ENCODE measurements around the gene SERP2. TPM values are rescaled to one million over a fixed set of nuclear protein-coding genes. Genes with fewer than 3 reads are reported as not detected.
A peak's percentile ranks its signal among the peaks of the same experiment; 100 is the strongest.

Gene SERP2
- total RNA-seq, 1 experiment from 2014 or later, result not detected

- Histone ChIP-seq H3K9me3 (ENCODE audit: control insufficient read depth in 1 of 2, insufficient read depth in 1 of 2, low read depth in 1 of 2, low read length in 2 of 2) (no peaks in the 10 kb centered on the region), H3K36me3 (ENCODE audit: control insufficient read depth in 1 of 2, insufficient read depth in 2 of 2, low read length in 2 of 2) (no peaks in the 10 kb centered on the region), H3K27ac (ENCODE audit: low read depth, low read length) (no peak overlapping the region), H3K4me3 (replicated peaks in 1 of 2; ENCODE audit: low read depth in 1 of 2, low read length in 2 of 2) (no peak overlapping the region), H3K9ac (ENCODE audit: low read length) (no peak overlapping the region), H3K4me1 (ENCODE audit: control insufficient read depth in 1 of 2, insufficient read depth in 2 of 2, low read length in 2 of 2) (peaks cover 0 to 13% of the 10 kb centered on the region in 2 experiments; a peak in 2 of 4 replicates), H3K79me2 (ENCODE audit: insufficient read depth, low read length) (no peaks in the 10 kb centered on the region), H2AFZ (ENCODE audit: low read depth, low read length, poor library complexity, severe bottlenecking) (peak overlapping the region; percentile 50), H3K4me2 (ENCODE audit: low read length) (no peak overlapping the region), H3K27me3 (ENCODE audit: insufficient read depth, low read length) (no peaks in the 10 kb centered on the region), H3K9me2 (ENCODE audit: insufficient read depth) (no peaks in the 10 kb centered on the region), H4K20me1 (ENCODE audit: insufficient read depth) (no peaks in the 10 kb centered on the region)
- no peak for ATAC-seq
- intact Hi-C loops (cut with micrococcal nuclease), result no loop called here
- RAD21 ChIA-PET (ENCODE audit: low non-redundant PET in 1 of 2, low total read pairs in 2 of 2, uncharacterized antibody in 2 of 2, unreplicated experiment in 2 of 2), result no interaction called here
- TF ChIP-seq SP1 (IDR thresholded peaks at IDR 0.05; ENCODE audit: low read depth) (no peak), SIN3A (IDR thresholded peaks at IDR 0.05; ENCODE audit: low read depth) (no peak), FOSL1 (IDR thresholded peaks at IDR 0.05; ENCODE audit: low read depth) (no peak)
- TF ChIP-seq, protein P1, sequence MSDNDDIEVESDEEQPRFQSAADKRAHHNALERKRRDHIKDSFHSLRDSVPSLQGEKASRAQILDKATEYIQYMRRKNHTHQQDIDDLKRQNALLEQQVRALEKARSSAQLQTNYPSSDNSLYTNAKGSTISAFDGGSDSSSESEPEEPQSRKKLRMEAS (IDR thresholded peaks at IDR 0.05), result no peak
- CTCF ChIA-PET, result no interaction called here
- BruUV-seq (replicated peaks), result no TSS peak
- POLR2A ChIA-PET, result no interaction called here
- DNase-seq (ENCODE audit: low read depth, low spot score), result no peak
These were observed 19.3 kb upstream of the SERP2 start for GRCh38 chr13:44354331-44354730.

DNA sequence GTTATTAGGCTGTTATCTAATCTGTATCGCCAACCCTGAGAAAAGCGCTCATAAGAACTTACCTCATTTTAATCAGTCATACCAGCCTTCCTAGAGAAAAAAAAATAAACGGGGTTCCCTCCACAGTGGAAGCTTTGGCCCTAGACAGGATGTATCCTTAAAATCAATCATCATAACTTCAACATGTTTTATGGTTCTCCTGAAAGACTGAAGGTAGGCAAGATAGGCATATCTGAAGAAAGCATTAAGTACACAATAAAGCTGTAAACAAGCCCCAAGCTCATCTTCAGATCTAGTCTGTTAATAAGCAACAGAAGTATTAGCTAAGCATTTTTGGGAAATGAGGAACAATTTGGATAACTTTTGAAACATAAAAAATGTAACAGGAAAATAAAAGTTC, 18.7 kb upstream of the SERP2 start:
- Histone ChIP-seq H3K9me2 (ENCODE audit: insufficient read depth) (no peaks in the 10 kb centered on the region), H3K4me3 (replicated peaks in 1 of 2; ENCODE audit: low read depth in 1 of 2, low read length in 2 of 2) (no peak overlapping the region), H2AFZ (ENCODE audit: low read depth, low read length, poor library complexity, severe bottlenecking) (peak overlapping the region; percentile 17), H3K4me2 (ENCODE audit: low read length) (no peak overlapping the region), H3K9me3 (ENCODE audit: control insufficient read depth in 1 of 2, insufficient read depth in 1 of 2, low read depth in 1 of 2, low read length in 2 of 2) (no peaks in the 10 kb centered on the region), H3K36me3 (ENCODE audit: control insufficient read depth in 1 of 2, insufficient read depth in 2 of 2, low read length in 2 of 2) (no peaks in the 10 kb centered on the region), H3K9ac (ENCODE audit: low read length) (no peak overlapping the region), H3K4me1 (ENCODE audit: control insufficient read depth in 1 of 2, insufficient read depth in 2 of 2, low read length in 2 of 2) (peaks cover 3 to 18% of the 10 kb centered on the region in 2 experiments; a peak in 3 of 4 replicates), H3K27ac (ENCODE audit: low read depth, low read length) (no peak overlapping the region), H4K20me1 (ENCODE audit: insufficient read depth) (no peaks in the 10 kb centered on the region), H3K27me3 (ENCODE audit: insufficient read depth, low read length) (no peaks in the 10 kb centered on the region), H3K79me2 (ENCODE audit: insufficient read depth, low read length) (no peaks in the 10 kb centered on the region)
- no TSS peak for BruUV-seq (replicated peaks)
- RAD21 ChIA-PET (ENCODE audit: low non-redundant PET in 1 of 2, low total read pairs in 2 of 2, uncharacterized antibody in 2 of 2, unreplicated experiment in 2 of 2), result no interaction called here
- DNase-seq (ENCODE audit: low read depth, low spot score) (no peak), ATAC-seq (no peak)
- TF ChIP-seq CEBPB (IDR thresholded peaks at IDR 0.05; ENCODE audit: low read depth) (no peak), SIN3A (IDR thresholded peaks at IDR 0.05; ENCODE audit: low read depth) (no peak)
- TF ChIP-seq, protein P2, sequence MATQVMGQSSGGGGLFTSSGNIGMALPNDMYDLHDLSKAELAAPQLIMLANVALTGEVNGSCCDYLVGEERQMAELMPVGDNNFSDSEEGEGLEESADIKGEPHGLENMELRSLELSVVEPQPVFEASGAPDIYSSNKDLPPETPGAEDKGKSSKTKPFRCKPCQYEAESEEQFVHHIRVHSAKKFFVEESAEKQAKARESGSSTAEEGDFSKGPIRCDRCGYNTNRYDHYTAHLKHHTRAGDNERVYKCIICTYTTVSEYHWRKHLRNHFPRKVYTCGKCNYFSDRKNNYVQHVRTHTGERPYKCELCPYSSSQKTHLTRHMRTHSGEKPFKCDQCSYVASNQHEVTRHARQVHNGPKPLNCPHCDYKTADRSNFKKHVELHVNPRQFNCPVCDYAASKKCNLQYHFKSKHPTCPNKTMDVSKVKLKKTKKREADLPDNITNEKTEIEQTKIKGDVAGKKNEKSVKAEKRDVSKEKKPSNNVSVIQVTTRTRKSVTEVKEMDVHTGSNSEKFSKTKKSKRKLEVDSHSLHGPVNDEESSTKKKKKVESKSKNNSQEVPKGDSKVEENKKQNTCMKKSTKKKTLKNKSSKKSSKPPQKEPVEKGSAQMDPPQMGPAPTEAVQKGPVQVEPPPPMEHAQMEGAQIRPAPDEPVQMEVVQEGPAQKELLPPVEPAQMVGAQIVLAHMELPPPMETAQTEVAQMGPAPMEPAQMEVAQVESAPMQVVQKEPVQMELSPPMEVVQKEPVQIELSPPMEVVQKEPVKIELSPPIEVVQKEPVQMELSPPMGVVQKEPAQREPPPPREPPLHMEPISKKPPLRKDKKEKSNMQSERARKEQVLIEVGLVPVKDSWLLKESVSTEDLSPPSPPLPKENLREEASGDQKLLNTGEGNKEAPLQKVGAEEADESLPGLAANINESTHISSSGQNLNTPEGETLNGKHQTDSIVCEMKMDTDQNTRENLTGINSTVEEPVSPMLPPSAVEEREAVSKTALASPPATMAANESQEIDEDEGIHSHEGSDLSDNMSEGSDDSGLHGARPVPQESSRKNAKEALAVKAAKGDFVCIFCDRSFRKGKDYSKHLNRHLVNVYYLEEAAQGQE (IDR thresholded peaks at IDR 0.05; ENCODE audit: low read depth), result no peak
- TF ChIP-seq, protein P1 (IDR thresholded peaks at IDR 0.05), result no peak
- intact Hi-C loops (cut with micrococcal nuclease), result no loop called here
- POLR2A ChIA-PET, result interaction anchor here (0.7 to 1.2 kb wide), 2 partner anchors 47 to 79 kb away, joined by 3 read pairs; no protein-coding TSS in a partner anchor
- CTCF ChIA-PET, result no interaction called here

Measured in HCT116 (cell line).